WI38 (cell line): ENCODE measurements around the gene MYPN.

Experiments used
- H3K4me3 ChIP-seq: 2 replicates; pipeline ENCODE4 v1.5.1; 2011; ENCODE audit warnings: low read depth, mild to moderate bottlenecking, control low read depth, low read length
- TF ChIP-seq, protein P1 (sequence below): IDR thresholded peaks from 2 replicates; pipeline ENCODE4 v1.5.1; 2012; ENCODE audit warnings: low read depth, mild to moderate bottlenecking, control low read depth, low read length

MYPN gene

DNA sequence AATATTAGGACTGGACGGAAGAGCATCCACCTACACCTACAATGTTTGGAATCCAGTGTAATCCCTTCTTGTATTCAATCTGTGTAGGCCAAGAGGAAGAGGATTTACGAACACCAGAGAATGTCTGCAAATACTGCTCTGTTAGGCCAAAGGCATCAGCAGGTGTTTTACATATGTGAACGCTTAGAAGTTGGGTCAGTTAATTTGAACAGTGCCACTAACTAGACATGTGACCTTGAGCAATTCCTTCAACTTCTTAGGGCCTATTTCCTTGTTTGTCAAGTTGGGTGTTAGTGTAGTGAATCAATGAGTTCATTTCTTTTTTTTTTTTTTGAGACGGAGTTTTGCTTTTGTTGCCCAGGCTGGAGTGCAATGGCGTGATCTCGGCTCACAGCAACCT is 35.4 kb downstream of the MYPN start:
- TF ChIP-seq, protein P1, sequence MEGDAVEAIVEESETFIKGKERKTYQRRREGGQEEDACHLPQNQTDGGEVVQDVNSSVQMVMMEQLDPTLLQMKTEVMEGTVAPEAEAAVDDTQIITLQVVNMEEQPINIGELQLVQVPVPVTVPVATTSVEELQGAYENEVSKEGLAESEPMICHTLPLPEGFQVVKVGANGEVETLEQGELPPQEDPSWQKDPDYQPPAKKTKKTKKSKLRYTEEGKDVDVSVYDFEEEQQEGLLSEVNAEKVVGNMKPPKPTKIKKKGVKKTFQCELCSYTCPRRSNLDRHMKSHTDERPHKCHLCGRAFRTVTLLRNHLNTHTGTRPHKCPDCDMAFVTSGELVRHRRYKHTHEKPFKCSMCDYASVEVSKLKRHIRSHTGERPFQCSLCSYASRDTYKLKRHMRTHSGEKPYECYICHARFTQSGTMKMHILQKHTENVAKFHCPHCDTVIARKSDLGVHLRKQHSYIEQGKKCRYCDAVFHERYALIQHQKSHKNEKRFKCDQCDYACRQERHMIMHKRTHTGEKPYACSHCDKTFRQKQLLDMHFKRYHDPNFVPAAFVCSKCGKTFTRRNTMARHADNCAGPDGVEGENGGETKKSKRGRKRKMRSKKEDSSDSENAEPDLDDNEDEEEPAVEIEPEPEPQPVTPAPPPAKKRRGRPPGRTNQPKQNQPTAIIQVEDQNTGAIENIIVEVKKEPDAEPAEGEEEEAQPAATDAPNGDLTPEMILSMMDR = no peak
- H3K4me3 ChIP-seq = no peak overlapping the region

DNA sequence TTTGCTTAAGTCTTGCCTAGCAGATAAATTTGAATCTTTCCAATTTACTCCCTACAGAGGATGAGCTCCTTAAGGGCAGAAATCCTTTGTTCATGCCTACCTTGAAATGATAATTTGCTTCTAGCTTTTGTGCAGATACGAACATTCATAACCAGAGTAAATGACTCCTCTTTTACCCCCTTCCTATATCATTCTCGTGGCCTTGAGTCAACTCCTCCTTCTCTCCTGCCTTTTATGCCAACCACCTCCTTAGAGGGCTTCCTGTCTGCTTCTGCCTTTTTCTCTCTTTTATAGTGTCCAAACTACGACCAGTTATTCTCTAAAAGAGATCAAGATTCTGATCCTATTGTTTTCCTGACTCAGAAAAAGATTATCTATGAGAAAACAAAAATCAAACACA is 36.4 kb downstream of the MYPN start:
- TF ChIP-seq, protein P1 = no peak

DNA sequence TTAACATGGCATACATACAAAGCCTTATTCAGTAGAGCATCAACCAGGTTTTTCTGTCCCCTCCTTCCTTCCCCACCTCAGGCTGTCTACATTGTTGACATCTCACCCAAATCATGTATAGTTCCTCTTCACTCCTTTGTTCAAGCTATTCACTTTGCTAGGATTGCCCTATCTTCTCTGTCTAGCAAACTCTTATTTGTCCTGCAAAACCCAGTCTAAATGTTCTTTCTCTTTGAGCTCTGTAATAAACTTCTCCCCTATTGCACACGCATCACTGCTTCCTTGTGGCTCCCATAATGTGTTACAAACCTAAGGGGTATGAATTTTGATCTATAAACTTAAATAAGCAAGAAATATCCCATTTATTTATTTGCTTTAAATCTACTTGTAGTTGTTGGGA is 36.8 kb downstream of the MYPN start:
- H3K4me3 ChIP-seq = no peak overlapping the region
- TF ChIP-seq, protein P1 = no peak

More for the DNA sequence above, 36.4 kb downstream of the MYPN start:
- H3K4me3 ChIP-seq = no peak overlapping the region

DNA sequence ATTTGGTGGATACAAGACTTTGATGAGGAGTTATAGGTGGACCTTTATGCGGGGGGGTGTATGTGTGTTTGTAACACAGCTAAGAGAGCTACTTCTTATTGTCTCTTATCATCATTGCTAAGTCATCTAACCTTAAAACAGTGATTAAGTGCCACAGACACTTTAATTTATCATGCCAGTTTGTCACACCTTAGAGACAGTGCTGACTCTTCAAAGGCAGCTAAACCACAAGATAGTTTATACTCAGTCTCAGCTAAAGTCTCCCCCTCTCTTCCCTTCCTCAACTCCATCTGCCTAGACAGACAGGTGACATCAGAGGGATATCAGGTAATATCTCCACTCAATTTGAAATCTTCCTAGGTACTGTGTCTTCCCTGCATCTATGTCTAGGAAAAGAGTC is 42.2 kb downstream of the MYPN start:
- TF ChIP-seq, protein P1 = no peak
- H3K4me3 ChIP-seq = no peak overlapping the region

DNA sequence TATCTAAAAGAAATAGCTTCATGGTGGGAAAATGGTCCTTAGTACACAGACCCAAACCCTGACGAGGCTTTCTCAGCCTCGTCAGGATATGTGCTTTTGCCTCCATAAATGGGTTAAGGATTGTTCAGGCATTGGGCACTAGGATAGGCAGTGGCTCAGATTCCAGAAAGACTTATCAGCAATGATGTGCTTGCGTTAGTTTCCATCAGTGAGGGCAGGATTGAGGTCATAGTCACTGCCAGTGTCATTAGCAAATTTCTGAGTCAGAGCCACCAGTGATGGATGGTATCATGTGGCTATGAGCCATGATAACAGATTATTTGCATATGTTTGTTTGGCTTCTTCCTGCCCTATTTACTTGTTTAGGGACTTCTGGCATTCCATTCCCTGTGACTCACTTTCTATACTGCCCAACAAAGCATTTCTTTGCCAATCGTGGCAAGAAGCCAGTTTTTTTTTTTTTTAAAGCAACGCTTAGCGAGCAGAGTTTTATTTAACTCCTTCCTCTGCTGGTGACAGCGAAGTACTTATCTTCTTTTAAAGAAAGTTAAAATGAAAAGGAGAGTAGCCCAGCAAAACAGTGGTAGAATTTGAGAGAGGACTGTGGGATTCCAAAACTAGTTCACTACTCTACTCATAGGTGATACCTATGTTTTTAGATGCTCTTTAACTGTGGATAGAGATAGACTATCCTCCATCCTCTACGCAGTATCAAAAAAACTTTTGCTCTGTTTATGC is 44.4 kb downstream of the MYPN start:
- TF ChIP-seq, protein P1 = no peak
- H3K4me3 ChIP-seq = peak overlapping the region; percentile 7; the same call in 1 of the 2 replicates

DNA sequence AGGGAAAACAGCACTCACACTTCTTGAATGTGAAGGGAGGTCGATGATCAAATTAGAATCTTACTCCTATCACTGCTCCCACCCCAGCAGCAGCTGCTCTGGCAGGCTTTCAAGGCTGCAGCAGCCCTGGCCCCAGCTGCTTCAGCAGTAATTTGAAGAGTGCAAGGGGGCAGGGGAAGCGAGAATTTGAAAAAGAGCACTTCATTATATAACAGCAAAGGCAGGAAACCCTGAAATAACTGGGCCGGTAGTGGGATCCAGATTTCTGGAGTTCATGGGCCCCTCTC is 44.9 kb downstream of the MYPN start:
- H3K4me3 ChIP-seq = peak overlapping the region; percentile 7; the same call in 1 of the 2 replicates

DNA sequence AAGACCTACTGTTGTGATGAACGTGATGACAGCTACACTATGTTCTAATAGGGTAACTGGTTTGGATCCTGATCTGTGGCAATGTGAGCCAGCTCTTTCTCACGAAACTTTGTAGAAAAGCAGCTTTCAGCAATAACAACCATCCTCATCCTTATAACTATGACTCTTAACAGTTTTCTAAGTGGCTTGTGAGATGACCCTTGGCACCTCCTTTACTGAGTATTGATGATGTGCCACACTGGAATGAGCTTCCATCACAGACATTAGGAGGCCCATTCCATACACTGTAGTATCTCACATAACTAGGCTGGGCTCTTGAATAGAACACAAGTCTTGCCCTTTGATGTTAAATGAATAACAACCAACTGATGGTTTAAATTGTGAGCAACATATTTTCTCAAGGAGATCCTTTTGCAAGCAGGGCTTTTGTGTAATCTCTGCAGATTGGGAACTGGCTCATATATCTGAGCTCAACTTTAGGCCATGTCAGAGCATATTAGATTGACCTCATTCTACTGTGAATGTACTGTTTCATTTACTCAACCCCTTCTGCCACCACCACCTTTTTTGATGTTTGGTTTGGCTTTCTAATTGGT is 46.4 kb downstream of the MYPN start:
- TF ChIP-seq, protein P1 = no peak
- no peak overlapping the region for H3K4me3 ChIP-seq

More for the DNA sequence above, 44.9 kb downstream of the MYPN start:
- TF ChIP-seq, protein P1 = no peak
